Measurements from ENCODE around the gene LDLR. TPM values are rescaled to one million over a fixed set of nuclear protein-coding genes. Genes with fewer than 3 reads are reported as not detected.
A peak's percentile ranks its signal among the peaks of the same experiment; 100 is the strongest.
"Not testable (repeated sequence)": the region's sequence is repeated elsewhere in the genome, so short reads cannot be mapped to it uniquely, and the experiment has no call there.

The LDLR gene
- total and polyA plus RNA-seq, 7 donors, result 7.1 to 139 (median 20.6) TPM

DNA sequence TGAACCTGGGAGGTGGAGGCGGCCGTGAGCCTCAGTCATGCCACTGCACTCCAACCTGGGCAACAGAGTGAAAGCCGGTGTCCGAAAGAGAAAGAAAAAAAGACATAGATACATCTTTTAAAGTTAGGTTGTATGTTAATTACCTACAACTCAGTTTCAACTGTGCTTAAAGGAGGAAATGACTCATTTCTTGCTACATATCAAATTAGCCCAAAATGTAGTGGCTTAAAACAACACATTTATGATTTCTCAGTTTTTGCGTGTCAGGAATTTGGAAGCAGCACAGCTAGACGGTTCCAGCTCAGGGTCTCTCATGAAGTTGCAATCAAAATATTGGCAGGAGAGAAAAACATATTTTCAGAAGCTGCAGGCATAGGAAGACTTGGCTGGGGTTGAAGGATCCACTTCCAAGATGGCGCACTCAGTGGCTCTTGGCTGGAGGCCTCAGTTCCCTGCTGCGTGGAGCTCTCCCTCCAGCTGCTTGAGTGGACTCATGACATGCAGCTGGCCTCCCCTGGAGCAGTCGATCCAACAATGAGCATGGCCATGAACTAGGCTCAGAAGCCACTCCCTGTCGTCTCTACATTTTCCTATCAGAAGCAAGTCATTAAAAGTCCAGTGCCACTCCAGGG lies 7.1 kb downstream of the LDLR start:
- H3K27ac ChIP-seq, result peak overlapping the region; percentile 47 to 98 (median 96)
- H3K4me3 ChIP-seq, result no peak overlapping the region
- peaks cover 0 to 37% (median 3%) of the 10 kb centered on the region in 4 donors for H3K36me3 ChIP-seq
- no peaks in the 10 kb centered on the region for H3K27me3 ChIP-seq
- TF ChIP-seq EP300 (IDR thresholded peaks at IDR 0.05) (no peak), POLR2AphosphoS5 (IDR thresholded peaks at IDR 0.05) (peak in 3 of 4 donors; percentile 17 to 50 (median 25))
- TF ChIP-seq, protein P1, sequence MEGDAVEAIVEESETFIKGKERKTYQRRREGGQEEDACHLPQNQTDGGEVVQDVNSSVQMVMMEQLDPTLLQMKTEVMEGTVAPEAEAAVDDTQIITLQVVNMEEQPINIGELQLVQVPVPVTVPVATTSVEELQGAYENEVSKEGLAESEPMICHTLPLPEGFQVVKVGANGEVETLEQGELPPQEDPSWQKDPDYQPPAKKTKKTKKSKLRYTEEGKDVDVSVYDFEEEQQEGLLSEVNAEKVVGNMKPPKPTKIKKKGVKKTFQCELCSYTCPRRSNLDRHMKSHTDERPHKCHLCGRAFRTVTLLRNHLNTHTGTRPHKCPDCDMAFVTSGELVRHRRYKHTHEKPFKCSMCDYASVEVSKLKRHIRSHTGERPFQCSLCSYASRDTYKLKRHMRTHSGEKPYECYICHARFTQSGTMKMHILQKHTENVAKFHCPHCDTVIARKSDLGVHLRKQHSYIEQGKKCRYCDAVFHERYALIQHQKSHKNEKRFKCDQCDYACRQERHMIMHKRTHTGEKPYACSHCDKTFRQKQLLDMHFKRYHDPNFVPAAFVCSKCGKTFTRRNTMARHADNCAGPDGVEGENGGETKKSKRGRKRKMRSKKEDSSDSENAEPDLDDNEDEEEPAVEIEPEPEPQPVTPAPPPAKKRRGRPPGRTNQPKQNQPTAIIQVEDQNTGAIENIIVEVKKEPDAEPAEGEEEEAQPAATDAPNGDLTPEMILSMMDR (IDR thresholded peaks at IDR 0.05), result no peak
- 60 to 71% methylated on average over 10 of the region's 10 CpGs for WGBS, 2 donors
- DNase-seq, result peak; percentile 91
- H3K9me3 ChIP-seq, result no peaks in the 10 kb centered on the region
- H3K4me1 ChIP-seq, result peaks cover 0 to 47% (median 35%) of the 10 kb centered on the region in 4 donors
- intact Hi-C loops (cut with DNase I), result no loop called here

DNA sequence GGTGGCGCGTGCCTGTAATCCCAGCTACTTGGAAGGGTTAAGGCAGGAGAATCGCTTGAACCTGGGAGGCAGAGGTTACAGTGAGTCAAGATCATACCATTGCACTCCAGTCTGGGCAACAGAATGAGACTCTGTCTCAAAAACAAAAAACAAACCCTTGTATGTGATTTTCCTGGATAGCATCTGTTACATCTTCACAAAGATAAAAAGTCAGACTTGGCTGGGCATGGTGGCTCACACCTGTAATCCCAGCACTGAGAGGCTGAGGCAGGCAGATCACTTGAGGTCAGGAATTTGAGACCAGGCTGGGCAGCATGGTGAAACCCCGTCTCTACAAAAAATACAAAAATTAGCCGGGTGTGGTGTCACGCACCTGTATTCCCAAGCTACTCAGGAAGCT lies 8.1 kb downstream of the LDLR start:
- WGBS, 2 donors, result 94% methylated on average over 6 of the region's 6 CpGs
- H3K4me3 ChIP-seq; DNase-seq; intact Hi-C loops (cut with DNase I); H3K9me3 ChIP-seq; H3K27me3 ChIP-seq: not testable (repeated sequence)
- peaks cover 0 to 37% (median 25%) of the 10 kb centered on the region in 4 donors for H3K4me1 ChIP-seq
- H3K36me3 ChIP-seq, result peaks cover 0 to 47% (median 6%) of the 10 kb centered on the region in 4 donors
- H3K27ac ChIP-seq, result peak overlapping the region in 3 of 4 donors; percentile 94 to 98 (median 97)

DNA sequence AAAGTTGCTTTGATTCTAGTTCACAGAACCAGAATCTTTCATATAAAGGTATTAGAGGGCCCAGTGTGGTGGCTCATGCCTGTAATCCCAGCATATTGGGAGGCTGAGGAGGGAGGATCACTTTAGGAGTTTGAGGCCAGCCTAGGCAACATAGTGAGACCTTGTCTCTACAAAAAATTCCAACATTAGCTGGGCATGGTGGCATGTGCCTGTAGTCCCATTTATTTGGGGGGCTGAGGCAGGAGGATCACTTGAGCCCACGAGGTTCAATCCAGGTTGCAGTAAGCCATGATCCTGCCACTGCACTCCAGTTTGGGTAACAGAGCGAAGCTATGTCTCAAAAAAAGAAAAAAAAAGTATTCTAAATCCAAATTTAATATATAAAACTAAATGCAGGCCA lies 9.1 kb downstream of the LDLR start:
- intact Hi-C loops (cut with DNase I), result no loop called here
- Histone ChIP-seq H3K9me3 (no peaks in the 10 kb centered on the region), H3K36me3 (peaks cover 0 to 57% (median 15%) of the 10 kb centered on the region in 4 donors), H3K4me3 (no peak overlapping the region), H3K4me1 (peaks cover 0 to 30% (median 16%) of the 10 kb centered on the region in 4 donors), H3K27ac (no peak overlapping the region), H3K27me3 (no peaks in the 10 kb centered on the region)
- DNase-seq, result no peak
- WGBS, 2 donors, result 98 to 99% methylated on average over 2 of the region's 2 CpGs
- no peak for TF ChIP-seq EP300 (IDR thresholded peaks at IDR 0.05)
- TF ChIP-seq POLR2AphosphoS5 (IDR thresholded peaks at IDR 0.05), result no peak
- TF ChIP-seq, protein P1 (IDR thresholded peaks at IDR 0.05), result no peak
- no peak for TF ChIP-seq POLR2A (IDR thresholded peaks at IDR 0.05)

DNA sequence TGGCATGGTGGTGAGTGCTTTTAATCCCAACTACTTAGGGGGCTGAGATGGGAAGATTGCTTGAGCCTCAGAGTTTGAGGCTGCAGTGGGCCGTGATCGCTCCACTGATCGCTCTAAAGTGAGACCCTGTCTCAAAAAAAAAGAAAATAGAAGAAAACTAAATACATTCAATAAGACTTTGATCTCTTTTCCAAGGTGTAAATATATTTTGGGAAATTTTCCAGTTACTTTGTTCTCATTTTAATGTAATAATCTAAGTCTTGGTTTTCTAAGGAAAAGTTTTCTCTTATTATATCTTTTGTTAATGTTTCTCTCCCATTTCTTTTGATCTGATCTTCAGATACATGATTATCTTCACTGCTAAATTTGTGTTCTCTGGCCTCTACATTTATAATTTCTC lies 9.6 kb downstream of the LDLR start:
- intact Hi-C loops (cut with DNase I), result no loop called here
- H3K36me3 ChIP-seq, result peaks cover 0 to 62% (median 18%) of the 10 kb centered on the region in 4 donors
- WGBS, 2 donors, result 84 to 86% methylated on average over 3 of the region's 3 CpGs

DNA sequence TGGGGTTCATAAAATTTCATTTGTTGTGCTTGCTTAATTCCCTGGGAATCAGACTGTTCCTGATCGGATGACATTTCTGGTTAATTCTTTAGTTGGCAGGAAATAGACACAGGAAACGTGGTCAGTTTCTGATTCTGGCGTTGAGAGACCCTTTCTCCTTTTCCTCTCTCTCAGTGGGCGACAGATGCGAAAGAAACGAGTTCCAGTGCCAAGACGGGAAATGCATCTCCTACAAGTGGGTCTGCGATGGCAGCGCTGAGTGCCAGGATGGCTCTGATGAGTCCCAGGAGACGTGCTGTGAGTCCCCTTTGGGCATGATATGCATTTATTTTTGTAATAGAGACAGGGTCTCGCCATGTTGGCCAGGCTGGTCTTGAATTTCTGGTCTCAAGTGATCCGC lies 10.8 kb downstream of the LDLR start:
- H3K36me3 ChIP-seq, result peaks cover 0 to 68% (median 25%) of the 10 kb centered on the region in 4 donors
- intact Hi-C loops (cut with DNase I), result no loop called here
- no peaks in the 10 kb centered on the region for H3K27me3 ChIP-seq
- no peak overlapping the region for H3K27ac ChIP-seq
- no peak overlapping the region for H3K4me3 ChIP-seq
- peaks cover 0 to 16% (median 5%) of the 10 kb centered on the region in 4 donors for H3K4me1 ChIP-seq
- 77 to 87% methylated on average over 12 of the region's 12 CpGs for WGBS, 2 donors
- no peaks in the 10 kb centered on the region for H3K9me3 ChIP-seq
- DNase-seq, result no peak
- no peak for TF ChIP-seq POLR2AphosphoS5 (IDR thresholded peaks at IDR 0.05)
- TF ChIP-seq, protein P1 (IDR thresholded peaks at IDR 0.05), result no peak

More for the DNA sequence above, 9.6 kb downstream of the LDLR start:
- H3K9me3 ChIP-seq, result no peaks in the 10 kb centered on the region
- no peak for DNase-seq
- no peak overlapping the region for H3K4me3 ChIP-seq
- H3K27ac ChIP-seq, result no peak overlapping the region
- peaks cover 0 to 28% (median 14%) of the 10 kb centered on the region in 4 donors for H3K4me1 ChIP-seq
- no peaks in the 10 kb centered on the region for H3K27me3 ChIP-seq
- TF ChIP-seq EP300 (IDR thresholded peaks at IDR 0.05), result no peak
- TF ChIP-seq POLR2A (IDR thresholded peaks at IDR 0.05), result no peak
- TF ChIP-seq, protein P1 (IDR thresholded peaks at IDR 0.05), result no peak
- TF ChIP-seq POLR2AphosphoS5 (IDR thresholded peaks at IDR 0.05), result no peak

Measured in sigmoid colon (tissue), 7 donors.